H1 (cell line): ENCODE measurements around the gene DISC1. TPM values are rescaled to one million over a fixed set of nuclear protein-coding genes. Genes with fewer than 3 reads are reported as not detected.

Experiments used
- ATF3 ChIP-seq: IDR thresholded peaks from 2 replicates; pipeline ENCODE4 v1.6.1; 2011; ENCODE audit warnings: low read depth, mild to moderate bottlenecking, low read length; ENCODE audit not compliant: insufficient read depth
- CBX5 ChIP-seq: fragments of 300-800, 300-1000 bp; sonication (generic); IDR thresholded peaks from 2 replicates; pipeline ENCODE4 v1.7.1; 2016; ENCODE audit warnings: antibody characterized with exemption, low read length, low read depth
- CBX8 ChIP-seq: fragments of 300-800, 300-1000 bp; sonication (generic); IDR thresholded peaks from 2 replicates; pipeline ENCODE4 v1.7.1; 2016; ENCODE audit warnings: low read depth, low read length, borderline replicate concordance
- CHD7 ChIP-seq: fragments of 300-600 bp; sonication (generic); IDR thresholded peaks from 2 replicates; pipeline ENCODE4 v1.7.1; 2012; ENCODE audit warnings: low read length, moderate library complexity, mild to moderate bottlenecking, inconsistent platforms; ENCODE audit not compliant: insufficient replicate concordance
- GTF2F1 ChIP-seq: IDR thresholded peaks from 2 replicates; pipeline ENCODE4 v1.6.1; 2012; ENCODE audit warnings: low read depth, low read length, improper control_type of control experiment, borderline replicate concordance
- RAD21 ChIP-seq, 2 experiments: IDR thresholded peaks in 1 of 2; conservative IDR thresholded peaks in 1 of 2; 2 replicates each; pipeline ENCODE4 v1.6.1; 2011; ENCODE audit warnings: low read depth in 2 of 2, low read length in 2 of 2, improper control_type of control experiment in 1 of 2, inconsistent platforms in 1 of 2, mild to moderate bottlenecking in 1 of 2, moderate library complexity in 1 of 2
- RNF2 ChIP-seq: fragments of 200-900, 300-1000 bp; sonication (generic); IDR thresholded peaks from 2 replicates; pipeline ENCODE4 v1.7.1; 2016; ENCODE audit warnings: borderline replicate concordance, low read depth, mild to moderate bottlenecking, antibody characterized with exemption, low read length; ENCODE audit not compliant: poor library complexity, severe bottlenecking; ENCODE audit errors: missing control alignments
- SP2 ChIP-seq: IDR thresholded peaks from 2 replicates; pipeline ENCODE4 v1.6.1; 2012; ENCODE audit warnings: mild to moderate bottlenecking, low read length, inconsistent platforms
- polyA plus RNA-seq, 7 experiments: library from polyadenylated mRNA; depleted of rRNA in 3 of 7; stranded (reverse) in 5 of 7; unstranded in 2 of 7; fragments of >200 nt in 5 of 7; fragments of 200-250 nt in 2 of 7; gene quantifications; 1 replicate in 5 of 7; 2 replicates in 1 of 7; 4 replicates in 1 of 7; pipeline versions ENCODE4 v1.2.1 to v1.2.3, GENCODE V29; 2011 to 2013; ENCODE audit warnings: missing spikeins in 2 of 7, mixed read lengths in 2 of 7
- total RNA-seq: library from RNA; stranded (reverse); fragmentation: NEBNext Ultra II Directional; extraction: Animal tissue kit (Norgen Biotek cat#: 25700); gene quantifications from 2 replicates; pipeline ENCODE4 v1.2.1, GENCODE V29; 2021

Gene DISC1
- total and polyA plus RNA-seq, 2 of the 8 experiments (the other 6 are each of a cell fraction or from before 2014, with no cell fraction given): 1.1 to 3.5 TPM

GRCh38 chr1:231828182-231828920, 201.8 kb downstream of the DISC1 start (continued):
- TF ChIP-seq CBX5 (no peak), RNF2 (no peak), RAD21 (IDR thresholded peaks at IDR 0.05 in 1 of 2, conservative IDR thresholded peaks at IDR 0.05 in 1 of 2; ENCODE audit: low read depth in 2 of 2, low read length in 2 of 2) (no peak), CHD7 (no peak), SP2 (no peak), CBX8 (no peak), ATF3 (no peak), GTF2F1 (no peak)
